Thyroid gland (tissue), 4 donors: ENCODE measurements around the gene JADE1.

Experiments
- POLR2A ChIP-seq, 2 donors: fragments of 450-650 bp; IDR thresholded peaks; one replicate each; pipeline ENCODE4 v1.6.1; 2017; ENCODE audit warnings: antibody characterized with exemption in 2 of 2, mild to moderate bottlenecking in 2 of 2, moderate library complexity in 1 of 2
- TF ChIP-seq, protein P1 (sequence below), 6 experiments: fragments of 200-600 bp in 3 of 6; fragments of 450-650 bp in 3 of 6; sonication (generic) in 3 of 6; IDR thresholded peaks; one replicate each; pipeline ENCODE4 v1.5.1; 2016 to 2019; ENCODE audit warnings: antibody characterized with exemption in 6 of 6, mild to moderate bottlenecking in 2 of 6, inconsistent platforms in 1 of 6, moderate library complexity in 1 of 6

DNA sequence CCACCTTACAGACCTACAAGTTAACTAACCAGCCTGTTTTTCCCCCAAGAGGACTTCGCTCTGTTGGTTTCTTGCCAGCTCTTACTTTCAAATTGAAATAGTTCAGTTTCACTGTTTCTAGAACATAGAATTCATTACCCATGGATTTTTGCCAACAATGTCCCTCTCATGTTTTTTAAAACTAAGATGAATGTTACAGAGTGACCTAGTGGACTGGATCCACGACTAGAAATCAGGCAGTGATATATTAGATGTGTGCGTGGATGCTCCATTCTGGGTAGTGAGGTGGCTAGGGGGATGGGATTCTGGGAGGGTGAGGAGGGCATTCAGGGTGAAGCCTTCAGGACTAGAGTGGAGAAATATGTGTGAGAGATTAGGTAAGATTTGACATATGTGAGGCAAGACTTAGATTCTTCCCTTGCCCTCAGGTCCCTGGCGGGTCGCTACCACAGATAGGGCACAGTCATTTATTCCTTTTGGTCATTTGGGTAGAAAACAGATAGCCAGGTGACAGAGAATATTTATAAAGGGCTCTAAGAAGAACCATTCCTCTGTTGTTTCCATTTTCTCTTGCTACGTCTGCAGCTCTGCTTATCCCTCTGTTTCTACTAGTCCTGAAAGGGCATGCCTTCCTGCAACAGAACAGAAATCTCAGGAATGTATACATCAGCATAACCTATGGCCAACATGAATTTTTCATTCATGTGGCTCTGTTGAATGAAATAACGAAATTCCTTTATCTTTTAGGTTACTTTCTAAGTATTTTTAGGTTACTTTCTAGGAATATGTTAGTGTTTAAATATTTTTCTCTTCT lies 15.4 kb upstream of the JADE1 start:
- TF ChIP-seq POLR2A (IDR thresholded peaks at IDR 0.05): no peak
- TF ChIP-seq, protein P1, sequence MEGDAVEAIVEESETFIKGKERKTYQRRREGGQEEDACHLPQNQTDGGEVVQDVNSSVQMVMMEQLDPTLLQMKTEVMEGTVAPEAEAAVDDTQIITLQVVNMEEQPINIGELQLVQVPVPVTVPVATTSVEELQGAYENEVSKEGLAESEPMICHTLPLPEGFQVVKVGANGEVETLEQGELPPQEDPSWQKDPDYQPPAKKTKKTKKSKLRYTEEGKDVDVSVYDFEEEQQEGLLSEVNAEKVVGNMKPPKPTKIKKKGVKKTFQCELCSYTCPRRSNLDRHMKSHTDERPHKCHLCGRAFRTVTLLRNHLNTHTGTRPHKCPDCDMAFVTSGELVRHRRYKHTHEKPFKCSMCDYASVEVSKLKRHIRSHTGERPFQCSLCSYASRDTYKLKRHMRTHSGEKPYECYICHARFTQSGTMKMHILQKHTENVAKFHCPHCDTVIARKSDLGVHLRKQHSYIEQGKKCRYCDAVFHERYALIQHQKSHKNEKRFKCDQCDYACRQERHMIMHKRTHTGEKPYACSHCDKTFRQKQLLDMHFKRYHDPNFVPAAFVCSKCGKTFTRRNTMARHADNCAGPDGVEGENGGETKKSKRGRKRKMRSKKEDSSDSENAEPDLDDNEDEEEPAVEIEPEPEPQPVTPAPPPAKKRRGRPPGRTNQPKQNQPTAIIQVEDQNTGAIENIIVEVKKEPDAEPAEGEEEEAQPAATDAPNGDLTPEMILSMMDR (IDR thresholded peaks at IDR 0.05): no peak
